Activated CD8-positive, alpha-beta T cell treated with anti-CD3 and anti-CD28 coated beads for 36 hours (primary cell): ENCODE measurements around the gene CLTCL1. TPM values are rescaled to one million over a fixed set of nuclear protein-coding genes. Genes with fewer than 3 reads are reported as not detected.

ENCODE experiments used
- ATAC-seq: fragments of 200-7000 bp; cut with Tn5 transposase; one replicate; pipeline ENCODE4 v1.10.0; 2021; ENCODE audit warnings: mild to moderate bottlenecking, moderate library complexity
- CTCF ChIA-PET: fragments of 350-600 bp; sonication (Branson Sonifier 250); formaldehyde crosslinking; loops from one replicate; lab custom pipeline; 2021; ENCODE audit warnings: antibody characterized with exemption; lab: Charles Lee
- POLR2A ChIA-PET: fragments of 350-600 bp; sonication (Branson Sonifier 250); formaldehyde crosslinking; loops from one replicate; lab custom pipeline; 2021; ENCODE audit warnings: antibody characterized with exemption; lab: Charles Lee
- DNase-seq: peaks from one replicate; pipeline ENCODE4 v3.0.0-alpha.2; 2020
- H3K27ac Mint-ChIP-seq: one replicate; pipeline ENCODE4 v1.8.0; 2021; ENCODE audit warnings: mild to moderate bottlenecking, mixed read lengths
- H3K27me3 Mint-ChIP-seq: one replicate; pipeline ENCODE4 v1.8.0; 2021; ENCODE audit warnings: mixed read lengths
- H3K36me3 Mint-ChIP-seq: one replicate; pipeline ENCODE4 v1.8.0; 2021; ENCODE audit warnings: low read depth, mixed read lengths
- H3K4me1 Mint-ChIP-seq: one replicate; pipeline ENCODE4 v1.8.0; 2021; ENCODE audit warnings: low read depth, mixed read lengths
- H3K4me3 Mint-ChIP-seq: one replicate; pipeline ENCODE4 v1.8.0; 2021; ENCODE audit warnings: mild to moderate bottlenecking, moderate library complexity, mixed read lengths
- H3K9me3 Mint-ChIP-seq: one replicate; pipeline ENCODE4 v1.8.0; 2021; ENCODE audit warnings: mixed read lengths
- CTCF ChIP-seq: fragments of 200-600 bp; IDR thresholded peaks from one replicate; pipeline ENCODE4 v1.8.0; 2022; ENCODE audit warnings: antibody characterized with exemption, mild to moderate bottlenecking
- intact Hi-C: fragments of 100-400 bp; cut with micrococcal nuclease; formaldehyde crosslinking; loops from one replicate; pipeline ENCODE4 v1.10.0; 2022
- total RNA-seq, 2 experiments: library from RNA; stranded (reverse); gene quantifications; one replicate each; pipeline ENCODE4 v1.2.3, GENCODE V29; 2021

CLTCL1 gene
- total RNA-seq, 2 experiments from 2014 or later: 0.45 to 0.65 TPM

DNA sequence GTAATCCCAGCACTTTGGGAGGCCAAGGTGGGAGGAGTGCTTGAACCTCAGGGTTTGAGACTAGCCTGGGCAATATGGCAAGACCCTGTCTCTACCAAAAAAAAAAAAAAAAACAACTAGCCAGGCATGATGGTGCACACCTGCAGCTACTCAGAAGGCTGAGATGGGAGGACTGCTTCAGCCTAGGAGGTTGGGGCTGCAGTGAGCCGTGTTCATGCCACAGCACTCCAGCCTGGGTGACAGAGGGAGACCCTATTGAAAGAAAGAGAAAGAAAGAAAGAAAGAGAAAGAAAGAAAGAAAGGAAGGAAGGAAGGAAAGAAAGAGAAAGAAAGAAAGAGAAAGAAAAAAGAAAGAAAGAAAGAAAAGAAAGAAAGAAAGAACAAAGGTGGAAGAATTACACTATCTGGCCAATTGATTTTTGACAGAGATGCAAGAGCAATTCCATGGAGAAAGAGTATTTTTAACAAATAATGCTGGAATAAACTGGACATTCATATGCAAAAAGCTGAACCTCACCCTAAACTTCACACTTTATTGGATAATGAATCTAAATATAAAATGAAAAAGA is 79.1 kb downstream of the CLTCL1 start:
- ChIA-PET POLR2A (no interaction called here), CTCF (no interaction called here)
- no peak overlapping the region for H3K27ac Mint-ChIP-seq
- no peak for ATAC-seq
- H3K9me3 Mint-ChIP-seq: no peaks in the 10 kb centered on the region
- peaks cover 11% of the 10 kb centered on the region for H3K27me3 Mint-ChIP-seq
- no peak overlapping the region for H3K4me3 Mint-ChIP-seq
- TF ChIP-seq CTCF: no peak
- no peak for DNase-seq
- H3K4me1 Mint-ChIP-seq: no peaks in the 10 kb centered on the region
- intact Hi-C loops: no loop called here
- H3K36me3 Mint-ChIP-seq: no peaks in the 10 kb centered on the region

DNA sequence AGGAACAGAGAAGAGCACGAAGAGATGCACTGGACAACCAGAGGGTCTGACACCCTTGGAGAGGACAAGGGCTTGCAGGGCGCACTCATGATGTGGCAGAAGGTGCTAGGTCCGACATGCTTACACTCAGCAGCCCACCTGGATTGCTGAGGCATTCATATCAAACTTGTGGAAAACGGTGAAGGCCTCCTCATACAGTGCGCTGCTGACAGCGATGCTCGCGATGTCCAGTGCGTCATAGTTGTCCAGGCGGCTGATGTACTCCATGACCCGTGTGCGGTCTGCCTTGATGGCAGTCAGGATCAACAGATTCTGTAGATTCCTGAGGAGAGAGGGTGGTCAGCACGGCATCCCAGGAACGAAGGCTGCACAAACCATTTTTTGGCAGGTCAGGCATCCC is 81.3 kb downstream of the CLTCL1 start:
- Mint-ChIP-seq H3K9me3 (no peaks in the 10 kb centered on the region), H3K27me3 (peaks cover 12% of the 10 kb centered on the region), H3K27ac (no peak overlapping the region), H3K36me3 (no peaks in the 10 kb centered on the region), H3K4me1 (no peaks in the 10 kb centered on the region), H3K4me3 (no peak overlapping the region)
- intact Hi-C loops: no loop called here
- CTCF ChIA-PET: no interaction called here
- no peak for TF ChIP-seq CTCF
- no peak for ATAC-seq
- DNase-seq: no peak
- POLR2A ChIA-PET: no interaction called here

DNA sequence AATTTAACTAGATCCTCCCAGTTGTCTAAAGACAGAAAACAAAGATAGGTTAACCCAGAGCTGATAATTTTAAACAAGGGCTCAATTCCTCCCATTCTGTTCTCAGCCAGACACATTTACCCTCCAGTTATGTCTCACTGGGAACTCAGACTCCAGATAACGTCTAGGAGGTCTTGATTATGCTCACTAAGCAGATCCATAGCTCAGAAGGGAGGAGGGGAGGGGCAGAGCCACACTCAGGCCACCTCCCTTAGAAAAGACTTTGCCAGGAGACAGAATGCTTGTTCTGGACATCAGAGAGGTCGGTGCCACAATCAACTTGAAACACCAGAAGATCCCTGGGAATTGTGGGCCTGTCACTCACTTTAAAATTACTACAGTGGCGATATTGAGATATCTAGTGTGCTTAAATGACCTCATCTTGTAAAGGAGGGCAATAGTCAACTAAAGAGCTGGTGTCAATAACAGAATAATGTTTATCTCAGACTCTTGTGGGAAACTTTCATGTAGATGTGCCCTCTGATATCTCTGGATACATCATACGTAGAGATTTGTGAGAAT is 83.2 kb downstream of the CLTCL1 start:
- POLR2A ChIA-PET: interaction anchor here (1.4 kb wide), 1 partner anchor 14 kb away, joined by 4 read pairs; no protein-coding TSS in a partner anchor
- intact Hi-C loops: no loop called here
- Mint-ChIP-seq H3K36me3 (no peaks in the 10 kb centered on the region), H3K27me3 (peaks cover 12% of the 10 kb centered on the region), H3K27ac (no peak overlapping the region), H3K9me3 (no peaks in the 10 kb centered on the region), H3K4me3 (no peak overlapping the region), H3K4me1 (no peaks in the 10 kb centered on the region)
- CTCF ChIA-PET: no interaction called here
- DNase-seq (no peak), ATAC-seq (no peak)
- TF ChIP-seq CTCF: no peak

- H3K36me3 Mint-ChIP-seq: no peaks in the 10 kb centered on the region
- no peak overlapping the region for H3K4me3 Mint-ChIP-seq
- no peak overlapping the region for H3K27ac Mint-ChIP-seq
- POLR2A ChIA-PET: interaction anchor here (0.6 to 1.4 kb wide), 2 partner anchors 14 to 209 kb away, joined by 3 to 4 read pairs; no protein-coding TSS in a partner anchor
- no peaks in the 10 kb centered on the region for H3K4me1 Mint-ChIP-seq
- no peak for TF ChIP-seq CTCF
- H3K27me3 Mint-ChIP-seq: peaks cover 12% of the 10 kb centered on the region
- CTCF ChIA-PET: no interaction called here
- no peak for DNase-seq
- intact Hi-C loops: no loop called here
- no peaks in the 10 kb centered on the region for H3K9me3 Mint-ChIP-seq
- ATAC-seq: no peak
Measured at GRCh38 chr22:19207884-19208283, 83.6 kb downstream of the CLTCL1 start.

DNA sequence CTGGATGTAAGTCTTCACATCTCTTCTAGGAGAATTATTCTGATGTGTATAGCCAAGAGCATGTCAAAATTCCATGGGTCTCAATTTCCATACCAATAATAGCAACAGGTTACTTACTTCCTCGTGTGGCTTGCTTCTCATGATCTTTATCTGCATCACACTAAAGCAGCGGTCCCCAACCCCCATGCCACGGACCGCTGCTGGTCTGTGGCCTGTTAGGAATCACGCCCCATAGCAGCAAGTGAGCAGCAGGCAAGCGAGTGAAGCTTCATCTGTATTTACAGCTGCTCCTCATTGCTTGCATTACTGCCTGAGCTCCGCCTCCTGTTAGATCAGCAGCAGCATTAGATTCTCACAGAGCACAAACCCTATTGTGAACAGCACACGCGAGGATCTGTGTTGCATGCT is 84.1 kb downstream of the CLTCL1 start:
- ChIA-PET CTCF (no interaction called here), POLR2A (interaction anchor here (0.6 to 1.4 kb wide), 2 partner anchors 15 to 208 kb away, joined by 3 to 4 read pairs; no protein-coding TSS in a partner anchor)
- no peak for ATAC-seq
- no peak overlapping the region for H3K27ac Mint-ChIP-seq
- no peaks in the 10 kb centered on the region for H3K36me3 Mint-ChIP-seq
- no peaks in the 10 kb centered on the region for H3K9me3 Mint-ChIP-seq
- no peak overlapping the region for H3K4me3 Mint-ChIP-seq
- peaks cover 12% of the 10 kb centered on the region for H3K27me3 Mint-ChIP-seq
- no peaks in the 10 kb centered on the region for H3K4me1 Mint-ChIP-seq
- intact Hi-C loops: no loop called here
- no peak for DNase-seq
- TF ChIP-seq CTCF: no peak
